K562 (cell line): Measurements from ENCODE around the gene SLC37A4.

Experiments used
- CHD1 ChIP-seq: fragments of 200-600 bp; sonication (generic); IDR thresholded peaks from one replicate; pipeline ENCODE4 v1.6.1; 2012; ENCODE audit warnings: mild to moderate bottlenecking, moderate library complexity, low read length, inconsistent platforms
- CTCF ChIP-seq, 3 experiments: IDR thresholded peaks in 2 of 3; conservative IDR thresholded peaks in 1 of 3; 2 replicates each; pipeline ENCODE4 v1.5.1; 2011 to 2012; ENCODE audit warnings: low read length in 3 of 3, mild to moderate bottlenecking in 3 of 3, control low read depth in 2 of 3, improper control_type of control experiment in 1 of 3, inconsistent platforms in 1 of 3, low read depth in 1 of 3, mixed read lengths in 1 of 3, moderate library complexity in 1 of 3; ENCODE audit not compliant: insufficient read depth in 2 of 3
- GATA2 ChIP-seq: sonication (generic); formaldehyde crosslinking; IDR thresholded peaks from 2 replicates; pipeline ENCODE4 v1.4.0; 2020; ENCODE audit warnings: mild to moderate bottlenecking, missing genetic modification reagents
- HDAC6 ChIP-seq: IDR thresholded peaks from 2 replicates; pipeline ENCODE4 v1.6.1; 2012; ENCODE audit warnings: low read depth, mild to moderate bottlenecking, control low read depth, inconsistent platforms, low read length, moderate library complexity
- NR2C1 ChIP-seq, 2 experiments: fragments of 450-650 bp; IDR thresholded peaks; 2 replicates each; pipeline ENCODE4 v1.6.1; 2017; ENCODE audit warnings: mild to moderate bottlenecking in 2 of 2, antibody characterized with exemption in 1 of 2, inconsistent platforms in 1 of 2, missing compliant biosample characterization in 1 of 2, missing genetic modification characterization in 1 of 2
- POLR2A ChIP-seq: fragments of 450-650 bp; conservative IDR thresholded peaks from 2 replicates; pipeline ENCODE4 v1.6.1; 2016
- SMAD1 ChIP-seq: fragments of 150-350 bp; IDR thresholded peaks from 2 replicates; pipeline ENCODE4 v1.6.1; 2014; ENCODE audit warnings: low read length, low read depth; ENCODE audit not compliant: partially characterized antibody
- SMAD2 ChIP-seq: fragments of 150-350 bp; IDR thresholded peaks from 2 replicates; pipeline ENCODE4 v1.6.1; 2014; ENCODE audit warnings: low read depth, mild to moderate bottlenecking, low read length
- SNAPC5 ChIP-seq: fragments of 250-450 bp; sonication (Bioruptor Pico); IDR thresholded peaks from 2 replicates; pipeline ENCODE4 v1.8.0; 2021; ENCODE audit warnings: moderate library complexity, mild to moderate bottlenecking, inconsistent platforms
- SOX6 ChIP-seq: fragments of 450-650 bp; IDR thresholded peaks from 2 replicates; pipeline ENCODE4 v1.6.1; 2014; ENCODE audit warnings: mild to moderate bottlenecking
- STAT5A ChIP-seq: IDR thresholded peaks from 2 replicates; pipeline ENCODE4 v1.6.1; 2012; ENCODE audit warnings: low read length, inconsistent platforms, borderline replicate concordance
- TRIM24 ChIP-seq, 2 experiments: fragments of 450-650 bp; IDR thresholded peaks; 2 replicates each; pipeline ENCODE4 v1.6.1; 2016
- ZNF121 ChIP-seq: sonication (generic); formaldehyde crosslinking; conservative IDR thresholded peaks from 2 replicates; pipeline ENCODE4 v1.8.0; 2022; ENCODE audit warnings: missing genetic modification reagents

- TF ChIP-seq CTCF (IDR thresholded peaks at IDR 0.05 in 2 of 3, conservative IDR thresholded peaks at IDR 0.05 in 1 of 3; ENCODE audit: insufficient read depth in 2 of 3, low read depth in 1 of 3, low read length in 3 of 3) (no peak), SMAD1 (no peak), POLR2A (no peak), SMAD2 (no peak), TRIM24 (IDR thresholded peaks at IDR 0.05) (no peak), ZNF121 (CRISPR knock-in tag) (no peak), HDAC6 (no peak), STAT5A (no peak), NR2C1 (IDR thresholded peaks at IDR 0.05) (no peak), NR2C1 (tag; IDR thresholded peaks at IDR 0.05) (no peak), SOX6 (no peak), CHD1 (no peak), SNAPC5 (no peak), GATA2 (CRISPR knock-in tag) (no peak)
Observed at GRCh38 chr11:119042927-119043326, 12.2 kb upstream of the SLC37A4 start.
